ENCODE measurements around the gene HMCES. TPM values are rescaled to one million over a fixed set of nuclear protein-coding genes. Genes with fewer than 3 reads are reported as not detected.
A peak's percentile ranks its signal among the peaks of the same experiment; 100 is the strongest.
"Not testable (repeated sequence)": the region's sequence is repeated elsewhere in the genome, so short reads cannot be mapped to it uniquely, and the experiment has no call there.

HMCES gene
- total RNA-seq, 3 donors from 2014 or later = 62.3 to 74.9 (median 68.6) TPM

- Mint-ChIP-seq H3K4me3 (no peak overlapping the region), H3K9me3 (no peaks in the 10 kb centered on the region), H3K4me1 (ENCODE audit: low read depth) (no peaks in the 10 kb centered on the region), H3K36me3 (ENCODE audit: insufficient read depth) (no peaks in the 10 kb centered on the region), H3K27me3 (ENCODE audit: low read depth) (no peaks in the 10 kb centered on the region)
- ATAC-seq (no peak), DNase-seq (no peak)
These were observed 51.7 kb downstream of the HMCES start for GRCh38 chr3:129330409-129330808.

GRCh38 chr3:129333891-129334290, 55.2 kb downstream of the HMCES start:
- no peaks in the 10 kb centered on the region for H3K9me3 Mint-ChIP-seq
- no peaks in the 10 kb centered on the region for H3K27me3 Mint-ChIP-seq (ENCODE audit: low read depth)
- DNase-seq = no peak
- no peaks in the 10 kb centered on the region for H3K4me1 Mint-ChIP-seq (ENCODE audit: low read depth)
- ATAC-seq = no peak
- H3K36me3 Mint-ChIP-seq (ENCODE audit: insufficient read depth) = no peaks in the 10 kb centered on the region
- no peak overlapping the region for H3K4me3 Mint-ChIP-seq

- DNase-seq (no peak), ATAC-seq (no peak)
- no peaks in the 10 kb centered on the region for H3K36me3 Mint-ChIP-seq (ENCODE audit: insufficient read depth)
- H3K27me3 Mint-ChIP-seq (ENCODE audit: low read depth) = no peaks in the 10 kb centered on the region
- no peak overlapping the region for H3K4me3 Mint-ChIP-seq
- no peaks in the 10 kb centered on the region for H3K9me3 Mint-ChIP-seq
- no peaks in the 10 kb centered on the region for H3K4me1 Mint-ChIP-seq (ENCODE audit: low read depth)
These were observed 57.5 kb downstream of the HMCES start for GRCh38 chr3:129336093-129336706.

GRCh38 chr3:129337719-129338118, 59.0 kb downstream of the HMCES start:
- not testable (repeated sequence) for H3K27me3 Mint-ChIP-seq (ENCODE audit: low read depth); ATAC-seq

GRCh38 chr3:129339186-129339585, 60.5 kb downstream of the HMCES start:
- not testable (repeated sequence) for H3K9me3 Mint-ChIP-seq; H3K4me1 Mint-ChIP-seq (ENCODE audit: low read depth); H3K36me3 Mint-ChIP-seq (ENCODE audit: insufficient read depth); H3K4me3 Mint-ChIP-seq; ATAC-seq; DNase-seq
- H3K27me3 Mint-ChIP-seq (ENCODE audit: low read depth) = peaks cover 12% of the 10 kb centered on the region

More at GRCh38 chr3:129337719-129338118, 59.0 kb downstream of the HMCES start:
- DNase-seq; H3K9me3 Mint-ChIP-seq; H3K4me3 Mint-ChIP-seq; H3K4me1 Mint-ChIP-seq (ENCODE audit: low read depth); H3K36me3 Mint-ChIP-seq (ENCODE audit: insufficient read depth): not testable (repeated sequence)

- H3K36me3 Mint-ChIP-seq (ENCODE audit: insufficient read depth); H3K9me3 Mint-ChIP-seq; H3K4me3 Mint-ChIP-seq; H3K4me1 Mint-ChIP-seq (ENCODE audit: low read depth); DNase-seq; ATAC-seq: not testable (repeated sequence)
- peaks cover 15% of the 10 kb centered on the region for H3K27me3 Mint-ChIP-seq (ENCODE audit: low read depth)
These were observed 61.2 kb downstream of the HMCES start for GRCh38 chr3:129339833-129340232.

GRCh38 chr3:129341331-129342141, 62.9 kb downstream of the HMCES start:
- H3K4me3 Mint-ChIP-seq = no peak overlapping the region
- no peaks in the 10 kb centered on the region for H3K4me1 Mint-ChIP-seq (ENCODE audit: low read depth)
- DNase-seq (no peak), ATAC-seq (no peak)
- no peaks in the 10 kb centered on the region for H3K9me3 Mint-ChIP-seq
- peaks cover 22% of the 10 kb centered on the region for H3K27me3 Mint-ChIP-seq (ENCODE audit: low read depth)
- no peaks in the 10 kb centered on the region for H3K36me3 Mint-ChIP-seq (ENCODE audit: insufficient read depth)

- peaks cover 22% of the 10 kb centered on the region for H3K27me3 Mint-ChIP-seq (ENCODE audit: low read depth)
- H3K4me3 Mint-ChIP-seq = peak overlapping the region; percentile 29
- DNase-seq (peak; percentile 19), ATAC-seq (peak; percentile 87 to 94)
- no peaks in the 10 kb centered on the region for H3K4me1 Mint-ChIP-seq (ENCODE audit: low read depth)
- no peaks in the 10 kb centered on the region for H3K36me3 Mint-ChIP-seq (ENCODE audit: insufficient read depth)
- H3K9me3 Mint-ChIP-seq = no peaks in the 10 kb centered on the region
These were observed 65.1 kb downstream of the HMCES start for GRCh38 chr3:129343643-129344360.

GRCh38 chr3:129344540-129345220, 66.0 kb downstream of the HMCES start:
- ATAC-seq (no peak), DNase-seq (no peak)
- no peaks in the 10 kb centered on the region for H3K36me3 Mint-ChIP-seq (ENCODE audit: insufficient read depth)
- H3K27me3 Mint-ChIP-seq (ENCODE audit: low read depth) = peaks cover 22% of the 10 kb centered on the region
- H3K4me3 Mint-ChIP-seq = no peak overlapping the region
- H3K4me1 Mint-ChIP-seq (ENCODE audit: low read depth) = no peaks in the 10 kb centered on the region
- no peaks in the 10 kb centered on the region for H3K9me3 Mint-ChIP-seq

- Mint-ChIP-seq H3K9me3 (no peaks in the 10 kb centered on the region), H3K27me3 (ENCODE audit: low read depth) (peaks cover 22% of the 10 kb centered on the region), H3K36me3 (ENCODE audit: insufficient read depth) (no peaks in the 10 kb centered on the region), H3K4me1 (ENCODE audit: low read depth) (no peaks in the 10 kb centered on the region), H3K4me3 (no peak overlapping the region)
- ATAC-seq (no peak), DNase-seq (no peak)
These were observed 66.6 kb downstream of the HMCES start for GRCh38 chr3:129345281-129345680.

GRCh38 chr3:129345971-129346370, 67.3 kb downstream of the HMCES start:
- Mint-ChIP-seq H3K4me3 (no peak overlapping the region), H3K27me3 (ENCODE audit: low read depth) (peaks cover 22% of the 10 kb centered on the region), H3K36me3 (ENCODE audit: insufficient read depth) (no peaks in the 10 kb centered on the region), H3K9me3 (no peaks in the 10 kb centered on the region), H3K4me1 (ENCODE audit: low read depth) (no peaks in the 10 kb centered on the region)
- DNase-seq (no peak), ATAC-seq (no peak)

GRCh38 chr3:129346695-129347457, 68.2 kb downstream of the HMCES start:
- Mint-ChIP-seq H3K9me3 (no peaks in the 10 kb centered on the region), H3K36me3 (ENCODE audit: insufficient read depth) (no peaks in the 10 kb centered on the region), H3K27me3 (ENCODE audit: low read depth) (peaks cover 22% of the 10 kb centered on the region), H3K4me3 (no peak overlapping the region), H3K4me1 (ENCODE audit: low read depth) (no peaks in the 10 kb centered on the region)
- no peak for ATAC-seq
- no peak for DNase-seq

GRCh38 chr3:129347458-129347845, 68.8 kb downstream of the HMCES start:
- no peak for DNase-seq
- H3K4me1 Mint-ChIP-seq (ENCODE audit: low read depth) = no peaks in the 10 kb centered on the region
- H3K36me3 Mint-ChIP-seq (ENCODE audit: insufficient read depth) = no peaks in the 10 kb centered on the region
- no peaks in the 10 kb centered on the region for H3K9me3 Mint-ChIP-seq
- ATAC-seq = no peak
- no peak overlapping the region for H3K4me3 Mint-ChIP-seq
- H3K27me3 Mint-ChIP-seq (ENCODE audit: low read depth) = peaks cover 20% of the 10 kb centered on the region

- Mint-ChIP-seq H3K4me1 (ENCODE audit: low read depth) (no peaks in the 10 kb centered on the region), H3K36me3 (ENCODE audit: insufficient read depth) (no peaks in the 10 kb centered on the region), H3K9me3 (no peaks in the 10 kb centered on the region), H3K27me3 (ENCODE audit: low read depth) (peaks cover 10% of the 10 kb centered on the region), H3K4me3 (no peak overlapping the region)
- DNase-seq = no peak
- no peak for ATAC-seq
These were observed 70.1 kb downstream of the HMCES start for GRCh38 chr3:129348734-129349133.
